ENCODE results near the gene RNF26.

RNF26 gene

GRCh38 chr11:119336744-119337469 is 2.6 kb downstream of the RNF26 start:
- no peak for DNase-seq

GRCh38 chr11:119337581-119338317 is 3.4 kb downstream of the RNF26 start:
- DNase-seq: no peak

- DNase-seq: peak; percentile 79
Measured at GRCh38 chr11:119338318-119338890, 4.1 kb downstream of the RNF26 start.

- no peak for DNase-seq
Measured at GRCh38 chr11:119338965-119339588, 4.8 kb downstream of the RNF26 start.

GRCh38 chr11:119339589-119340334 is 5.4 kb downstream of the RNF26 start:
- DNase-seq: peak; percentile 63

- DNase-seq: no peak
Measured at GRCh38 chr11:119340335-119341221, 6.3 kb downstream of the RNF26 start, which contains the start of gene C1QTNF5. TSS of gene C1QTNF5 (minus strand) at chr11:119340883. CDS start at chr11:119340397, 486 bp downstream.

GRCh38 chr11:119341222-119342022 is 7.1 kb downstream of the RNF26 start:
- DNase-seq: no peak

GRCh38 chr11:119342023-119342300 is 7.6 kb downstream of the RNF26 start:
- DNase-seq: no peak

- no peak for DNase-seq
Measured at GRCh38 chr11:119342362-119343130, 8.2 kb downstream of the RNF26 start.

GRCh38 chr11:119343726-119344125 is 9.4 kb downstream of the RNF26 start:
- no peak for DNase-seq

- no peak for DNase-seq
Measured at GRCh38 chr11:119344291-119345010, 10.1 kb downstream of the RNF26 start.

- no peak for DNase-seq
Measured at GRCh38 chr11:119345685-119346084, 11.4 kb downstream of the RNF26 start.

- no peak for DNase-seq
Measured at GRCh38 chr11:119346605-119347004, 12.3 kb downstream of the RNF26 start, which contains the start of gene MFRP. TSS of gene MFRP (minus strand) at chr11:119346705. CDS start at chr11:119346513, 192 bp downstream.

- no peak for DNase-seq
Measured at GRCh38 chr11:119347242-119347641, 12.9 kb downstream of the RNF26 start.

- DNase-seq: no peak
Measured at GRCh38 chr11:119347940-119348605, 13.7 kb downstream of the RNF26 start.

GRCh38 chr11:119350302-119350701 is 16.0 kb downstream of the RNF26 start:
- no peak for DNase-seq

- DNase-seq: no peak
Measured at GRCh38 chr11:119351232-119351631, 16.9 kb downstream of the RNF26 start.

- no peak for DNase-seq
Measured at GRCh38 chr11:119352857-119353260, 18.5 kb downstream of the RNF26 start.
